Astrocyte of the spinal cord (primary cell): ENCODE data around the gene RAB5B.

Source experiments
- DNase-seq: peaks from one replicate; pipeline ENCODE4 v3.0.0; 2011; ENCODE audit warnings: low read depth, low spot score
- H3K4me3 ChIP-seq: 2 replicates; pipeline ENCODE4 v1.5.1; 2011; ENCODE audit warnings: low read depth, mild to moderate bottlenecking, low read length, moderate library complexity
- in situ Hi-C: cut with HindIII; loops from 2 replicates; pipeline ENCODE4 v1.10.0; 2017; ENCODE audit warnings: low sequenced_read_pairs
- TF ChIP-seq, protein P1 (sequence below): IDR thresholded peaks from 2 replicates; pipeline ENCODE4 v1.5.1; 2012; ENCODE audit warnings: low read depth, mild to moderate bottlenecking, low read length, inconsistent platforms

RAB5B gene, protein sequence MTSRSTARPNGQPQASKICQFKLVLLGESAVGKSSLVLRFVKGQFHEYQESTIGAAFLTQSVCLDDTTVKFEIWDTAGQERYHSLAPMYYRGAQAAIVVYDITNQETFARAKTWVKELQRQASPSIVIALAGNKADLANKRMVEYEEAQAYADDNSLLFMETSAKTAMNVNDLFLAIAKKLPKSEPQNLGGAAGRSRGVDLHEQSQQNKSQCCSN

GRCh38 chr12:55973599-55974307, at the start of gene RAB5B:
Gene RAB5B (plus strand): TSS chr12:55974078. CDS start chr12:55986961, 12,883 bp downstream.
- in situ Hi-C loops: no loop called here

GRCh38 chr12:55925371-55925770, 48.5 kb upstream of the RAB5B start:
- TF ChIP-seq, protein P1, sequence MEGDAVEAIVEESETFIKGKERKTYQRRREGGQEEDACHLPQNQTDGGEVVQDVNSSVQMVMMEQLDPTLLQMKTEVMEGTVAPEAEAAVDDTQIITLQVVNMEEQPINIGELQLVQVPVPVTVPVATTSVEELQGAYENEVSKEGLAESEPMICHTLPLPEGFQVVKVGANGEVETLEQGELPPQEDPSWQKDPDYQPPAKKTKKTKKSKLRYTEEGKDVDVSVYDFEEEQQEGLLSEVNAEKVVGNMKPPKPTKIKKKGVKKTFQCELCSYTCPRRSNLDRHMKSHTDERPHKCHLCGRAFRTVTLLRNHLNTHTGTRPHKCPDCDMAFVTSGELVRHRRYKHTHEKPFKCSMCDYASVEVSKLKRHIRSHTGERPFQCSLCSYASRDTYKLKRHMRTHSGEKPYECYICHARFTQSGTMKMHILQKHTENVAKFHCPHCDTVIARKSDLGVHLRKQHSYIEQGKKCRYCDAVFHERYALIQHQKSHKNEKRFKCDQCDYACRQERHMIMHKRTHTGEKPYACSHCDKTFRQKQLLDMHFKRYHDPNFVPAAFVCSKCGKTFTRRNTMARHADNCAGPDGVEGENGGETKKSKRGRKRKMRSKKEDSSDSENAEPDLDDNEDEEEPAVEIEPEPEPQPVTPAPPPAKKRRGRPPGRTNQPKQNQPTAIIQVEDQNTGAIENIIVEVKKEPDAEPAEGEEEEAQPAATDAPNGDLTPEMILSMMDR: no peak
- no peak overlapping the region for H3K4me3 ChIP-seq
- in situ Hi-C loops: no loop called here
- DNase-seq: no peak

More at GRCh38 chr12:55973599-55974307, at the start of gene RAB5B:
- peak; percentile 100 for DNase-seq
- TF ChIP-seq, protein P1: no peak
- H3K4me3 ChIP-seq: peak within 1 kb of the TSS; percentile 99

DNA sequence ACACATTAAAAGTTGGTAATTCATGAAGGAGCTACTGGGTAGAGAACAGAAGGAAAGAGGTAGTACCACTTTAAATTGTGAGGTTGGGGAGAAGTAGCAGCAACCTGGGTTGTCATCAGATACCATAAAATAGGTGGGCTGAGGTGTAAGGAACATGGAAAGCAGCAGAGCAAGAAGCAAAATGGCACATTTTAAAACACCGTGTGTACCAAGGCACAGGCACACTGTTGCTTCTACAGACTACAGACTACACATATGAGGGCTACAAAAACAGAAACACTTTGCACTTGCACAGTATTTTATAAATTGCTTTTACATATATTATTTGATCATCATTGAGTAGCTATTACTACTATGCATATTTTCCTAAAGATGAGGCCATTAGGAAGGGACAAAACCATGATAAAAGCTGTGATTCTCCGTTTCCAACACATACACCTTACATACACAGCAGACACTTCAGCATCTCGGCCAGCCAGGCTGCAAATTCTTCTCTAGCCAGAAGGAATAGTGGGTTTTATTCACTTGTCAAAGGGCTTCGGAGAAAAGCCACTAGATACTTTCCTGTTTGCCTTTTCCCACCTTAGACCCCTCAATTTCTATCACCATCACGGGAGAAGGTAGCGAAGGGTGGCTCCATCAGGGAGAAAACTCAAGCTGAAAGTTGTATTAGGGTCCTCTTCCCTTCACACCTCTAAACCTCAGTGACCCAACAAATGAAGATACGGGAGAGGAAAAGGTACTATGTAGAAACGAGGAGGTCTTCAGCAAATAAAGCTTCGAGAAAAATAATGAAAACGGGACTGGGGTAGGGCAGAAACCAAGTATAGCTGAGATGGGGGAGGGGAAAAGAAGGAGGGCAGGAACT, 47.8 kb upstream of the RAB5B start:
- peak overlapping the region; percentile 89 for H3K4me3 ChIP-seq
- no peak for DNase-seq
- in situ Hi-C loops: no loop called here
- TF ChIP-seq, protein P1: no peak

DNA sequence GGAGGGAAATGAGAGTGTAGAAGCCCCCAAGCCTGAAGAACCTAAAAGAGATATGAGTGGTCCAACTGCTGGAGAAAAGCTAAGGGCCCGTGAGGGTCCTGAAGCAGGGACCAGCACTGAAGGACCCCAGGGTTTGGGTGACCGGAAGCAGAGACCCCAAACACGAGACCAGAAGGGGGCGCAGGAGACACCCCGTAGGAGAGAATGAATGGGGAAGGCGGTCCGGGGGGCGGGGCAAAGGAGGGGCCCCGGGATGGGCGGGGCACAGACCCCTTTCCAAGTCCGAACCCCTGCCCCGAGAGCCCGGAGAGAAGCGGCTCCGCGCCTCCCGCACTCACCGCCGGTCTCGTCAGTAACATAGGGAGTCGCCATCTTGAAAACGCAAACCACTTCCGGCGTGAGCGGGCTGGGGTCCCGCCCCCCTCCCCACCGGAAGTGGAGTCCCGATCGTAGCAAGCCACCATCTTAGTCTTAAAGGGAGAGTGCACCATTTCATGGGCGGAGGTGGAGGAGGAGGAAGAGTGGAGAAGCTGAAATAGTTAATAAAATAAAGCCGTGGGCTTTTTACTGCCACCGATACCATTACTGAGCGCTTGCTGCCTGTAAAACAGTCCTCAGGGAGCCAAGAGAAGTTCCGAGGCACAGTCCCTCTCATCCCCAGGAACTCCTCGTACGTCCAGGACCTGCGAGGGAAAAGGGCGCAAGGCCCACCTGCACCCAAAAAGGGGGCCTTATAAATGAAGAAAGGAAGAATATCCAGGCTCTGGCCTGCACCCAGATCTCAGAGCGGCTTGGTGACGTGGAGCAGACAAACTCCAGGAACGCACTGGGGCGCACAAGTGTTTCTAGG, 46.9 kb upstream of the RAB5B start:
- H3K4me3 ChIP-seq: peak overlapping the region; percentile 89
- in situ Hi-C loops: no loop called here

GRCh38 chr12:55927588-55928502, 46.0 kb upstream of the RAB5B start, which contains the start of gene PYM1:
Gene PYM1 (minus strand): TSS chr12:55927894. CDS start chr12:55927761, 133 bp downstream.
- in situ Hi-C loops: no loop called here
- TF ChIP-seq, protein P1: no peak
- peak; percentile 57 for DNase-seq
- H3K4me3 ChIP-seq: peak within 1 kb of the TSS; percentile 89

More for the DNA sequence above, 46.9 kb upstream of the RAB5B start:
- TF ChIP-seq, protein P1: peak; percentile 82
- peak; percentile 97 for DNase-seq
